HEK293 (cell line): Measurements from ENCODE around the gene APLF.
A peak's percentile ranks its signal among the peaks of the same experiment; 100 is the strongest.

Experiments used
- GLI4 ChIP-seq: fragments of 450-650 bp; formaldehyde crosslinking; IDR thresholded peaks from 2 replicates; pipeline ENCODE4 v1.5.1; 2016; ENCODE audit warnings: missing biosample characterization, missing genetic modification characterization
- OSR2 ChIP-seq: fragments of 450-650 bp; formaldehyde crosslinking; IDR thresholded peaks from 2 replicates; pipeline ENCODE4 v1.5.1; 2016; ENCODE audit warnings: missing biosample characterization, missing genetic modification characterization
- TCF7L2 ChIP-seq: IDR thresholded peaks from 2 replicates; pipeline ENCODE4 v1.6.1; 2011; ENCODE audit warnings: low read depth, mild to moderate bottlenecking, inconsistent platforms, low read length, moderate library complexity, borderline replicate concordance
- ZBTB49 ChIP-seq: fragments of 450-650 bp; formaldehyde crosslinking; IDR thresholded peaks from 2 replicates; pipeline ENCODE4 v1.5.1; 2016; ENCODE audit warnings: missing biosample characterization, missing genetic modification characterization, low read depth
- ZNF114 ChIP-seq: fragments of 450-650 bp; formaldehyde crosslinking; IDR thresholded peaks from 2 replicates; pipeline ENCODE4 v1.5.0; 2017; ENCODE audit warnings: missing biosample characterization, missing genetic modification characterization
- ZNF138 ChIP-seq: fragments of 450-650 bp; formaldehyde crosslinking; IDR thresholded peaks from 2 replicates; pipeline ENCODE4 v1.5.1; 2016; ENCODE audit warnings: missing biosample characterization, missing genetic modification characterization, borderline replicate concordance
- ZNF404 ChIP-seq: fragments of 450-650 bp; formaldehyde crosslinking; IDR thresholded peaks from 2 replicates; pipeline ENCODE4 v1.5.1; 2017; ENCODE audit warnings: missing biosample characterization, missing genetic modification characterization
- ZNF585B ChIP-seq: fragments of 450-650 bp; formaldehyde crosslinking; IDR thresholded peaks from 2 replicates; pipeline ENCODE4 v1.5.1; 2016; ENCODE audit warnings: missing biosample characterization, missing genetic modification characterization
- ZSCAN23 ChIP-seq: fragments of 450-650 bp; formaldehyde crosslinking; IDR thresholded peaks from 2 replicates; pipeline ENCODE4 v1.5.1; 2016; ENCODE audit warnings: missing biosample characterization, missing genetic modification characterization
- TF ChIP-seq, protein P1 (sequence below): fragments of 450-650 bp; formaldehyde crosslinking; IDR thresholded peaks from 2 replicates; pipeline ENCODE4 v1.5.1; 2016; ENCODE audit warnings: missing biosample characterization, missing genetic modification characterization
- TF ChIP-seq, protein P2 (sequence below): fragments of 450-650 bp; formaldehyde crosslinking; IDR thresholded peaks from 2 replicates; pipeline ENCODE4 v1.5.1; 2016; ENCODE audit warnings: missing biosample characterization, missing genetic modification characterization

GRCh38 chr2:68467077-68467960 is at the start of gene APLF, which contains the start of gene FBXO48:
- TF ChIP-seq ZNF114 (tag by site-specific recombination): no peak
- TF ChIP-seq, protein P1, sequence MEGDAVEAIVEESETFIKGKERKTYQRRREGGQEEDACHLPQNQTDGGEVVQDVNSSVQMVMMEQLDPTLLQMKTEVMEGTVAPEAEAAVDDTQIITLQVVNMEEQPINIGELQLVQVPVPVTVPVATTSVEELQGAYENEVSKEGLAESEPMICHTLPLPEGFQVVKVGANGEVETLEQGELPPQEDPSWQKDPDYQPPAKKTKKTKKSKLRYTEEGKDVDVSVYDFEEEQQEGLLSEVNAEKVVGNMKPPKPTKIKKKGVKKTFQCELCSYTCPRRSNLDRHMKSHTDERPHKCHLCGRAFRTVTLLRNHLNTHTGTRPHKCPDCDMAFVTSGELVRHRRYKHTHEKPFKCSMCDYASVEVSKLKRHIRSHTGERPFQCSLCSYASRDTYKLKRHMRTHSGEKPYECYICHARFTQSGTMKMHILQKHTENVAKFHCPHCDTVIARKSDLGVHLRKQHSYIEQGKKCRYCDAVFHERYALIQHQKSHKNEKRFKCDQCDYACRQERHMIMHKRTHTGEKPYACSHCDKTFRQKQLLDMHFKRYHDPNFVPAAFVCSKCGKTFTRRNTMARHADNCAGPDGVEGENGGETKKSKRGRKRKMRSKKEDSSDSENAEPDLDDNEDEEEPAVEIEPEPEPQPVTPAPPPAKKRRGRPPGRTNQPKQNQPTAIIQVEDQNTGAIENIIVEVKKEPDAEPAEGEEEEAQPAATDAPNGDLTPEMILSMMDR: no peak
- no peak for TF ChIP-seq GLI4 (tag by site-specific recombination)
- no peak for TF ChIP-seq TCF7L2
- TF ChIP-seq, protein P2, sequence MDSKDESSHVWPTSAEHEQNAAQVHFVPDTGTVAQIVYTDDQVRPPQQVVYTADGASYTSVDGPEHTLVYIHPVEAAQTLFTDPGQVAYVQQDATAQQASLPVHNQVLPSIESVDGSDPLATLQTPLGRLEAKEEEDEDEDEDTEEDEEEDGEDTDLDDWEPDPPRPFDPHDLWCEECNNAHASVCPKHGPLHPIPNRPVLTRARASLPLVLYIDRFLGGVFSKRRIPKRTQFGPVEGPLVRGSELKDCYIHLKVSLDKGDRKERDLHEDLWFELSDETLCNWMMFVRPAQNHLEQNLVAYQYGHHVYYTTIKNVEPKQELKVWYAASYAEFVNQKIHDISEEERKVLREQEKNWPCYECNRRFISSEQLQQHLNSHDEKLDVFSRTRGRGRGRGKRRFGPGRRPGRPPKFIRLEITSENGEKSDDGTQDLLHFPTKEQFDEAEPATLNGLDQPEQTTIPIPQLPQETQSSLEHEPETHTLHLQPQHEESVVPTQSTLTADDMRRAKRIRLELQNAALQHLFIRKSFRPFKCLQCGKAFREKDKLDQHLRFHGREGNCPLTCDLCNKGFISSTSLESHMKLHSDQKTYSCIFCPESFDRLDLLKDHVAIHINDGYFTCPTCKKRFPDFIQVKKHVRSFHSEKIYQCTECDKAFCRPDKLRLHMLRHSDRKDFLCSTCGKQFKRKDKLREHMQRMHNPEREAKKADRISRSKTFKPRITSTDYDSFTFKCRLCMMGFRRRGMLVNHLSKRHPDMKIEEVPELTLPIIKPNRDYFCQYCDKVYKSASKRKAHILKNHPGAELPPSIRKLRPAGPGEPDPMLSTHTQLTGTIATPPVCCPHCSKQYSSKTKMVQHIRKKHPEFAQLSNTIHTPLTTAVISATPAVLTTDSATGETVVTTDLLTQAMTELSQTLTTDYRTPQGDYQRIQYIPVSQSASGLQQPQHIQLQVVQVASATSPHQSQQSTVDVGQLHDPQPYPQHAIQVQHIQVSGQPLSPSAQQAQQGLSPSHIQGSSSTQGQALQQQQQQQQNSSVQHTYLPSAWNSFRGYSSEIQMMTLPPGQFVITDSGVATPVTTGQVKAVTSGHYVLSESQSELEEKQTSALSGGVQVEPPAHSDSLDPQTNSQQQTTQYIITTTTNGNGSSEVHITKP (tag by site-specific recombination): peak; percentile 45; the same call in 1 of the 2 replicates
- no peak for TF ChIP-seq ZBTB49 (tag by site-specific recombination)
- TF ChIP-seq ZNF404: no peak
- no peak for TF ChIP-seq ZNF138 (tag by site-specific recombination)
- no peak for TF ChIP-seq ZNF585B (tag by site-specific recombination)
- TF ChIP-seq ZSCAN23 (tag by site-specific recombination): no peak
- TF ChIP-seq OSR2 (tag by site-specific recombination): peak; percentile 6; the same call in 1 of the 2 replicates
